GM19238 (cell line): Measurements from ENCODE around the gene SPTSSA.

Experiments
- DNase-seq: peaks from one replicate; pipeline ENCODE4 v3.0.0; 2011; ENCODE audit warnings: low spot score; ENCODE audit not compliant: insufficient read length

Gene SPTSSA

GRCh38 chr14:34472706-34473279, 10.8 kb upstream of the SPTSSA start:
- DNase-seq, result no peak

- no peak for DNase-seq
Measured at GRCh38 chr14:34470319-34470718, 8.3 kb upstream of the SPTSSA start.

GRCh38 chr14:34466691-34467090, 4.7 kb upstream of the SPTSSA start:
- no peak for DNase-seq

GRCh38 chr14:34465069-34465859, 3.2 kb upstream of the SPTSSA start:
- no peak for DNase-seq

GRCh38 chr14:34463598-34463961, 1.5 kb upstream of the SPTSSA start:
- DNase-seq, result no peak

- DNase-seq, result no peak
Measured at GRCh38 chr14:34461334-34462131, 507 bp downstream of the SPTSSA start.

GRCh38 chr14:34460841-34461240, 1.2 kb downstream of the SPTSSA start:
- DNase-seq, result no peak

GRCh38 chr14:34460295-34460694, 1.7 kb downstream of the SPTSSA start:
- DNase-seq, result no peak

GRCh38 chr14:34457186-34457585, 4.9 kb downstream of the SPTSSA start:
- no peak for DNase-seq

- no peak for DNase-seq
Measured at GRCh38 chr14:34453226-34453625, 8.8 kb downstream of the SPTSSA start.

- no peak for DNase-seq
Measured at GRCh38 chr14:34452258-34452822, 9.7 kb downstream of the SPTSSA start.

GRCh38 chr14:34450958-34451357, 11.1 kb downstream of the SPTSSA start:
- no peak for DNase-seq

GRCh38 chr14:34450542-34450915, 11.5 kb downstream of the SPTSSA start:
- DNase-seq, result no peak

- DNase-seq, result no peak
Measured at GRCh38 chr14:34449819-34450541, 12.1 kb downstream of the SPTSSA start.

GRCh38 chr14:34439090-34439489, 22.9 kb downstream of the SPTSSA start:
- no peak for DNase-seq

GRCh38 chr14:34438438-34438837, 23.6 kb downstream of the SPTSSA start:
- no peak for DNase-seq

GRCh38 chr14:34437729-34438080, 24.3 kb downstream of the SPTSSA start:
- DNase-seq, result no peak

GRCh38 chr14:34436960-34437728, 24.9 kb downstream of the SPTSSA start:
- DNase-seq, result no peak

GRCh38 chr14:34436118-34436905, 25.7 kb downstream of the SPTSSA start:
- no peak for DNase-seq

- DNase-seq, result no peak
Measured at GRCh38 chr14:34433957-34434356, 28.1 kb downstream of the SPTSSA start.
